Uterus (tissue), 2 donors: ENCODE results near the gene DLG4.

Source experiments
- POLR2A ChIP-seq, 2 donors: fragments of 450-650 bp; IDR thresholded peaks; one replicate each; pipeline ENCODE4 v1.6.1; 2016; ENCODE audit warnings: antibody characterized with exemption in 2 of 2, mild to moderate bottlenecking in 1 of 2, moderate library complexity in 1 of 2
- TF ChIP-seq, protein P1 (sequence below), 4 experiments: fragments of 200-600 bp in 2 of 4; fragments of 450-650 bp in 2 of 4; sonication (generic) in 2 of 4; IDR thresholded peaks; one replicate each; pipeline ENCODE4 v1.5.1; 2016 to 2019; ENCODE audit warnings: antibody characterized with exemption in 4 of 4, mild to moderate bottlenecking in 2 of 4, moderate library complexity in 1 of 4

DNA sequence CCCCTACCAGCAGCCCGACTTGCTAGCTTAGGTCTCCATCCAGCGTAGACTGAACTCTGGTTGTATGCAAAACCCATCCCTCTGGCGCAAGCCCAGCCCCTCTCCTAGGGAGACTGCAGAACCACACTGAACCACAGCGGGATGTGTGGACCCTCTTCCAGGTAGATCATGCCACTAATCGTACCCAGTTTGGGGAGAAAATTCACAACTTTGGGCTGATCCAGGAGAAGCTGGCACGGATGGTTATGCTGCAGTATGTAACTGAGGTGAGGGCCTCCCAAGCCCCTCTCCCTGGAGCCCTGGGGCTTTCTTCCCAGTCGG is 3.3 kb upstream of the DLG4 start:
- TF ChIP-seq, protein P1, sequence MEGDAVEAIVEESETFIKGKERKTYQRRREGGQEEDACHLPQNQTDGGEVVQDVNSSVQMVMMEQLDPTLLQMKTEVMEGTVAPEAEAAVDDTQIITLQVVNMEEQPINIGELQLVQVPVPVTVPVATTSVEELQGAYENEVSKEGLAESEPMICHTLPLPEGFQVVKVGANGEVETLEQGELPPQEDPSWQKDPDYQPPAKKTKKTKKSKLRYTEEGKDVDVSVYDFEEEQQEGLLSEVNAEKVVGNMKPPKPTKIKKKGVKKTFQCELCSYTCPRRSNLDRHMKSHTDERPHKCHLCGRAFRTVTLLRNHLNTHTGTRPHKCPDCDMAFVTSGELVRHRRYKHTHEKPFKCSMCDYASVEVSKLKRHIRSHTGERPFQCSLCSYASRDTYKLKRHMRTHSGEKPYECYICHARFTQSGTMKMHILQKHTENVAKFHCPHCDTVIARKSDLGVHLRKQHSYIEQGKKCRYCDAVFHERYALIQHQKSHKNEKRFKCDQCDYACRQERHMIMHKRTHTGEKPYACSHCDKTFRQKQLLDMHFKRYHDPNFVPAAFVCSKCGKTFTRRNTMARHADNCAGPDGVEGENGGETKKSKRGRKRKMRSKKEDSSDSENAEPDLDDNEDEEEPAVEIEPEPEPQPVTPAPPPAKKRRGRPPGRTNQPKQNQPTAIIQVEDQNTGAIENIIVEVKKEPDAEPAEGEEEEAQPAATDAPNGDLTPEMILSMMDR (IDR thresholded peaks at IDR 0.05), result no peak
- TF ChIP-seq POLR2A (IDR thresholded peaks at IDR 0.05), result no peak
